Astrocyte (in vitro differentiated cells and primary cell): ENCODE data around the gene IL4R. TPM values are rescaled to one million over a fixed set of nuclear protein-coding genes. Genes with fewer than 3 reads are reported as not detected.
A peak's percentile ranks its signal among the peaks of the same experiment; 100 is the strongest.
"Not testable (repeated sequence)": the region's sequence is repeated elsewhere in the genome, so short reads cannot be mapped to it uniquely, and the experiment has no call there.

Experiments used
- DNase-seq: peaks from one replicate; pipeline ENCODE4 v3.0.0-alpha.2; 2010; ENCODE audit warnings: low read depth
- FAIRE-seq: peaks from 2 replicates; lab custom pipeline; 2011; peaks lifted over from hg19 to GRCh38; lab: Jason Lieb, UNC
- H2AFZ ChIP-seq: 2 replicates; pipeline ENCODE4 v1.6.0; 2012; ENCODE audit warnings: low read depth, low read length, inconsistent platforms
- H3K27ac ChIP-seq: 2 replicates; pipeline ENCODE4 v1.5.1; 2011; ENCODE audit warnings: low read depth, low read length, inconsistent platforms
- H3K27me3 ChIP-seq: 2 replicates; pipeline ENCODE4 v1.6.0; 2011; ENCODE audit warnings: low read length, inconsistent platforms; ENCODE audit not compliant: insufficient read depth
- H3K36me3 ChIP-seq: 2 replicates; pipeline ENCODE4 v1.5.1; 2011; ENCODE audit warnings: low read length, inconsistent platforms; ENCODE audit not compliant: insufficient read depth
- H3K4me1 ChIP-seq: 2 replicates; pipeline ENCODE4 v1.5.1; 2011; ENCODE audit warnings: low read length, inconsistent platforms; ENCODE audit not compliant: insufficient read depth
- H3K4me2 ChIP-seq: 2 replicates; pipeline ENCODE4 v1.6.0; 2012; ENCODE audit warnings: low read length, inconsistent platforms
- H3K4me3 ChIP-seq: 2 replicates; pipeline ENCODE4 v1.5.1; 2011; ENCODE audit warnings: low read depth, mild to moderate bottlenecking, low read length, inconsistent platforms; ENCODE audit not compliant: insufficient read depth
- H3K79me2 ChIP-seq: 2 replicates; pipeline ENCODE4 v1.6.0; 2012; ENCODE audit warnings: mild to moderate bottlenecking, low read length, inconsistent platforms; ENCODE audit not compliant: insufficient read depth
- H3K9ac ChIP-seq: 2 replicates; pipeline ENCODE4 v1.6.0; 2012; ENCODE audit warnings: mild to moderate bottlenecking, low read length, inconsistent platforms
- H3K9me3 ChIP-seq: 2 replicates; pipeline ENCODE4 v1.5.1; 2012; ENCODE audit warnings: low read depth, mild to moderate bottlenecking, low read length, inconsistent platforms; ENCODE audit not compliant: insufficient read depth
- H4K20me1 ChIP-seq: 2 replicates; pipeline ENCODE4 v1.6.0; 2012; ENCODE audit warnings: low read length, inconsistent platforms; ENCODE audit not compliant: insufficient read depth
- H3K27ac Mint-ChIP-seq: one replicate; pipeline ENCODE4 v1.8.0; 2021; ENCODE audit warnings: mild to moderate bottlenecking, mixed read lengths; ENCODE audit not compliant: unreplicated experiment
- H3K27me3 Mint-ChIP-seq: one replicate; pipeline ENCODE4 v1.8.0; 2021; ENCODE audit warnings: low read depth, mixed read lengths; ENCODE audit not compliant: unreplicated experiment
- H3K36me3 Mint-ChIP-seq: one replicate; pipeline ENCODE4 v1.8.0; 2021; ENCODE audit warnings: low read depth, mixed read lengths; ENCODE audit not compliant: unreplicated experiment
- H3K4me1 Mint-ChIP-seq: one replicate; pipeline ENCODE4 v1.8.0; 2021; ENCODE audit warnings: low read depth, mixed read lengths; ENCODE audit not compliant: unreplicated experiment
- H3K4me3 Mint-ChIP-seq: one replicate; pipeline ENCODE4 v1.8.0; 2021; ENCODE audit warnings: mild to moderate bottlenecking, moderate library complexity, mixed read lengths; ENCODE audit not compliant: unreplicated experiment
- H3K9me3 Mint-ChIP-seq: one replicate; pipeline ENCODE4 v1.8.0; 2021; ENCODE audit warnings: mild to moderate bottlenecking, mixed read lengths; ENCODE audit not compliant: unreplicated experiment
- EZH2 ChIP-seq: IDR thresholded peaks from 2 replicates; pipeline ENCODE4 v1.6.1; 2012; ENCODE audit warnings: mild to moderate bottlenecking, low read length, inconsistent platforms; ENCODE audit not compliant: insufficient read depth
- total RNA-seq: library from RNA; stranded (reverse); gene quantifications from 2 replicates; pipeline ENCODE4 v1.2.1, GENCODE V29; 2021
- TF ChIP-seq, protein P1 (sequence below): IDR thresholded peaks from 2 replicates; pipeline ENCODE4 v1.5.1; 2011; ENCODE audit warnings: low read depth, mild to moderate bottlenecking, inconsistent platforms, low read length, moderate library complexity; ENCODE audit not compliant: insufficient read depth

IL4R gene
- total RNA-seq, 1 donor from 2014 or later = 17.5 TPM

DNA sequence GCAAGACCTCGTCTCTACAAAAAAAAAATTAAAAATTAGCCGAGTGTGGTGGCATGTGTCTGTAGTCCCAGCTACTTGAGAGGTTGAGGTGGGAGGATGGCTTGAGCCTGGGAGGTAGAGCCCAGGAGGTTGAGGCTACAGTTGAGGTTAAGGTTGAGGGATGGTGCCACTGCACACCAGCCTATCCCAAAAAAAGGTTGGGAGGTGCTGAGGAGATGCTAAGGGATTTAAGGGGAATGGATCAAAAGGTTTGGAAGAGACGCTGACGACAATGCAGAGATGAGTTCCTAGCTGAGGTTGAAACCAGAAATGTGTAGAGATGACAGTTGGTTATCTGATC is 40.5 kb upstream of the IL4R start:
- peaks cover 3% of the 10 kb centered on the region for H3K79me2 ChIP-seq
- no peak overlapping the region for H2AFZ ChIP-seq
- Mint-ChIP-seq H3K27ac (no peak overlapping the region), H3K27me3 (no peaks in the 10 kb centered on the region), H3K9me3 (no peaks in the 10 kb centered on the region), H3K4me3 (no peak overlapping the region), H3K36me3 (no peaks in the 10 kb centered on the region), H3K4me1 (peaks cover 9% of the 10 kb centered on the region)
- DNase-seq = no peak
- no peaks in the 10 kb centered on the region for H3K9me3 ChIP-seq
- no peak overlapping the region for H3K4me3 ChIP-seq
- H3K27me3 ChIP-seq = no peaks in the 10 kb centered on the region
- H3K36me3 ChIP-seq = no peaks in the 10 kb centered on the region
- H4K20me1 ChIP-seq = no peaks in the 10 kb centered on the region
- TF ChIP-seq EZH2 = no peak
- TF ChIP-seq, protein P1, sequence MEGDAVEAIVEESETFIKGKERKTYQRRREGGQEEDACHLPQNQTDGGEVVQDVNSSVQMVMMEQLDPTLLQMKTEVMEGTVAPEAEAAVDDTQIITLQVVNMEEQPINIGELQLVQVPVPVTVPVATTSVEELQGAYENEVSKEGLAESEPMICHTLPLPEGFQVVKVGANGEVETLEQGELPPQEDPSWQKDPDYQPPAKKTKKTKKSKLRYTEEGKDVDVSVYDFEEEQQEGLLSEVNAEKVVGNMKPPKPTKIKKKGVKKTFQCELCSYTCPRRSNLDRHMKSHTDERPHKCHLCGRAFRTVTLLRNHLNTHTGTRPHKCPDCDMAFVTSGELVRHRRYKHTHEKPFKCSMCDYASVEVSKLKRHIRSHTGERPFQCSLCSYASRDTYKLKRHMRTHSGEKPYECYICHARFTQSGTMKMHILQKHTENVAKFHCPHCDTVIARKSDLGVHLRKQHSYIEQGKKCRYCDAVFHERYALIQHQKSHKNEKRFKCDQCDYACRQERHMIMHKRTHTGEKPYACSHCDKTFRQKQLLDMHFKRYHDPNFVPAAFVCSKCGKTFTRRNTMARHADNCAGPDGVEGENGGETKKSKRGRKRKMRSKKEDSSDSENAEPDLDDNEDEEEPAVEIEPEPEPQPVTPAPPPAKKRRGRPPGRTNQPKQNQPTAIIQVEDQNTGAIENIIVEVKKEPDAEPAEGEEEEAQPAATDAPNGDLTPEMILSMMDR = no peak
- H3K4me2 ChIP-seq = peak overlapping the region; percentile 36
- no peak for FAIRE-seq
- H3K4me1 ChIP-seq = peaks cover 9% of the 10 kb centered on the region
- no peak overlapping the region for H3K9ac ChIP-seq
- peak overlapping the region; percentile 20 for H3K27ac ChIP-seq

DNA sequence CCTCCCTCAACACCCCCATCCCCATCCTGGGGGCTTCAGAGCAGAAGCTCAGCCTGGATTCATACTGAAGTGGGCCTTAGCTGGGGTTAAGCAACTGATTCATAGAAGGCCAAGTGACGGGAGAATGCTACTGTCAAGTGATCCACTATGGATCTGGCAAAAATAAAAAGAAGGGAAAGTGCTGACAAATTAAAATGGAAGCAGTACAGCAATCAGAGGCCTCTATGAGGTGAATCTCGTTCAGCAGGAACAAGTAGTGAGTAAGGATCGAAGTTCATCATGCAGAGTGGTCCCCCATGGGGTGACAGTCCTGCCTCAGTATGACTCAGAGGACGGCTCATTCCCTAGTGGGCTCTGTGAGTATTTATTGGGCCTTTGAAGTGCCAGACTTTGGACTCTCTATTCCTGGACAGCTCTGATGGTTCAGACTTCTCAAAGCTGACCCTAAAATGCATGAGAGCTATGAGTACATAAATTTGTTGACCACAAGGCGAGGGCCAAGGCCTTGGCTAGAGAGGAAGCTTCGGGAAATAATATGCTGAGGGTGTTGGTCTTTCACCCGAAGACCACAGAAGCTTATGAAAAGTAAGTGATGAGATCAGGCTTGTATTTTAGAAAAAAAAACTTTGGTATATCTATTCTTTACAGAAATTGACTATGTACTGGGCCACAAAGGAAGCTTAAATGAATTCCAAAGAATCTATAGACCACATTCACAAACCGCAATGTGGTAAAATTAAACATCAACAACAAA is 39.9 kb upstream of the IL4R start:
- Histone ChIP-seq H3K36me3 (no peaks in the 10 kb centered on the region), H3K9ac (no peak overlapping the region), H3K27ac (peak overlapping the region; percentile 20), H3K4me3 (no peak overlapping the region), H3K4me2 (peak overlapping the region; percentile 36), H3K79me2 (peaks cover under 1% of the 10 kb centered on the region), H3K9me3 (no peaks in the 10 kb centered on the region), H4K20me1 (no peaks in the 10 kb centered on the region), H3K27me3 (no peaks in the 10 kb centered on the region), H3K4me1 (peaks cover 8% of the 10 kb centered on the region), H2AFZ (peak overlapping the region; percentile 12)
- no peak for TF ChIP-seq EZH2
- TF ChIP-seq, protein P1 = peak; percentile 19
- no peaks in the 10 kb centered on the region for H3K9me3 Mint-ChIP-seq
- no peak overlapping the region for H3K4me3 Mint-ChIP-seq
- H3K4me1 Mint-ChIP-seq = peaks cover 9% of the 10 kb centered on the region
- no peak for FAIRE-seq
- DNase-seq = peak; percentile 68
- H3K27ac Mint-ChIP-seq = peak overlapping the region; percentile 23
- H3K36me3 Mint-ChIP-seq = no peaks in the 10 kb centered on the region
- no peaks in the 10 kb centered on the region for H3K27me3 Mint-ChIP-seq

DNA sequence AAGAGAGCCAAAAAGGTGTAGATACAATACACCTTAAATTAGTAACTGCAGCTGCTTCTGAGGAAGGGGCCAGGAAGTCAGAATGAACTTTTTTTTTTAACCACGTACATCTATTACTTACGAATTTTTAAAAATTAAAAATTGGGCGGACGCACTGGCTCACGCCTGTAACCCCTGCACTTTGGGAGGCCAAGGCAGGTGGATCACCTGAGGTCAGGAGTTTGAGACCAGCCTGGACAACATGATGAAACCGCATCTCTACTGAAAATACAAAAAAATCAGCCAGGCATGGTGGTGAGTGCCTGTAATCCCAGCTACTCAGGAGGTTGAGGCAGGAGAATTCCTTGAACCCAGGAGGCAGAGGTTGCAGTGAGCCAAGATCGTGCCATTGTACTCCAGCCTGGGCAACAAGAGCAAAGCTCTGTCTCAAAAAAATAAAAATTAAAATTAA is 39.3 kb upstream of the IL4R start:
- FAIRE-seq, H3K27me3 ChIP-seq, H2AFZ ChIP-seq, H3K36me3 ChIP-seq, H3K4me1 ChIP-seq, H4K20me1 ChIP-seq, H3K9me3 Mint-ChIP-seq, H3K4me3 ChIP-seq, H3K9ac ChIP-seq, H3K9me3 ChIP-seq, H3K4me1 Mint-ChIP-seq, H3K79me2 ChIP-seq, H3K4me3 Mint-ChIP-seq, DNase-seq, H3K27ac ChIP-seq, H3K36me3 Mint-ChIP-seq, H3K27me3 Mint-ChIP-seq, H3K27ac Mint-ChIP-seq: not testable (repeated sequence)
- H3K4me2 ChIP-seq = peak overlapping the region; percentile 36
